ENCODE measurements around the gene C12orf54. TPM values are rescaled to one million over a fixed set of nuclear protein-coding genes. Genes with fewer than 3 reads are reported as not detected.
"Not testable (repeated sequence)": the region's sequence is repeated elsewhere in the genome, so short reads cannot be mapped to it uniquely, and the experiment has no call there.

The C12orf54 gene
- total and polyA plus RNA-seq, 7 donors = 0.28 to 8.3 (median 1.2) TPM; not detected in 4

DNA sequence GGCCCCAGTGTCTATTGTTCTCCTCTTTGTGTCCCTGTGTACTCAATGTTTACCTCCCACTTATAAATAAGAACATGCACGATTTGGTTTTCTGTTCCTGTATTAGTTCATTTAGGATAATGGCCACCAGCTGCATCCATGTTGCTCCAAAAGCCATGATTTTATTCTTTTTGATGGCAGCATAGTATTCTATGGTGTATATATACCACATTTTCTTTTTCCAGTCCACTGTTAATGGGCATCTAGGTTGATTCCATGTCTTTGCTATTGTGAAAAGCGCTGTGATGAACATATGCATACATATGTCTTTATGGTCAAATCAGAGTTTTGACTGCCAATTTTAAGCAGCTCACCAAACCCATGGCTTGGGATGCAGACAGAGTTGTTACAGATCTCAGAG lies 27.2 kb upstream of the C12orf54 start:
- no peak overlapping the region for H3K4me3 ChIP-seq
- no peaks in the 10 kb centered on the region for H3K9me3 ChIP-seq
- TF ChIP-seq POLR2A (IDR thresholded peaks at IDR 0.05) = no peak
- TF ChIP-seq POLR2AphosphoS5 (IDR thresholded peaks at IDR 0.05) = no peak
- no peak for TF ChIP-seq EP300 (IDR thresholded peaks at IDR 0.05)
- TF ChIP-seq, protein P1, sequence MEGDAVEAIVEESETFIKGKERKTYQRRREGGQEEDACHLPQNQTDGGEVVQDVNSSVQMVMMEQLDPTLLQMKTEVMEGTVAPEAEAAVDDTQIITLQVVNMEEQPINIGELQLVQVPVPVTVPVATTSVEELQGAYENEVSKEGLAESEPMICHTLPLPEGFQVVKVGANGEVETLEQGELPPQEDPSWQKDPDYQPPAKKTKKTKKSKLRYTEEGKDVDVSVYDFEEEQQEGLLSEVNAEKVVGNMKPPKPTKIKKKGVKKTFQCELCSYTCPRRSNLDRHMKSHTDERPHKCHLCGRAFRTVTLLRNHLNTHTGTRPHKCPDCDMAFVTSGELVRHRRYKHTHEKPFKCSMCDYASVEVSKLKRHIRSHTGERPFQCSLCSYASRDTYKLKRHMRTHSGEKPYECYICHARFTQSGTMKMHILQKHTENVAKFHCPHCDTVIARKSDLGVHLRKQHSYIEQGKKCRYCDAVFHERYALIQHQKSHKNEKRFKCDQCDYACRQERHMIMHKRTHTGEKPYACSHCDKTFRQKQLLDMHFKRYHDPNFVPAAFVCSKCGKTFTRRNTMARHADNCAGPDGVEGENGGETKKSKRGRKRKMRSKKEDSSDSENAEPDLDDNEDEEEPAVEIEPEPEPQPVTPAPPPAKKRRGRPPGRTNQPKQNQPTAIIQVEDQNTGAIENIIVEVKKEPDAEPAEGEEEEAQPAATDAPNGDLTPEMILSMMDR (IDR thresholded peaks at IDR 0.05) = no peak
- no peaks in the 10 kb centered on the region for H3K27me3 ChIP-seq
- intact Hi-C loops (cut with DNase I) = no loop called here
- DNase-seq = no peak
- WGBS, 2 donors = 77 to 79% methylated on average over 2 of the region's 2 CpGs
- H3K27ac ChIP-seq = no peak overlapping the region
- H3K36me3 ChIP-seq = no peaks in the 10 kb centered on the region
- H3K4me1 ChIP-seq = no peaks in the 10 kb centered on the region

DNA sequence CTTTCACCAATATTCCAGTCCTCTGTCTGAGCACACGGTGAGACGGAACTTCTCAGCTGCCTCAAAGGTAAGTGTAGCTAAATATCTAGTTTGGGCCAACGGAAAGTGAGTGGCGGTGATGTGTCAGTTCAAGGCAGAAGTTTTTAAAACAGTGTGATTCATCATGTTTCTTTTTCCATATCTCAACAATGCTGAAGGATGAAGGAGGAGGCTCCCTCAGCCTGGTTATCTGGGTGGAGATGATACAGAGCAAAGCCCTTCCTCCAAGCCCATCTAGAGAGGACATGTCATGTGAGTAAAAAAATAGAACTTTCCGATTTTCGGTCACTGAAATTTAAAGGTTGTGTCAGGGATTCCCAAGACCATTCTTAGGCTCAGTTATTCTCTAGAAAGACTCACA lies 23.0 kb upstream of the C12orf54 start:
- TF ChIP-seq, protein P1 (IDR thresholded peaks at IDR 0.05) = no peak
- TF ChIP-seq EP300 (IDR thresholded peaks at IDR 0.05) (no peak), POLR2A (IDR thresholded peaks at IDR 0.05) (no peak), POLR2AphosphoS5 (IDR thresholded peaks at IDR 0.05) (no peak)
- H3K36me3 ChIP-seq = no peaks in the 10 kb centered on the region
- intact Hi-C loops (cut with DNase I) = no loop called here
- no peaks in the 10 kb centered on the region for H3K4me1 ChIP-seq
- no peak overlapping the region for H3K27ac ChIP-seq
- no peak overlapping the region for H3K4me3 ChIP-seq
- 91% methylated on average over 6 of the region's 6 CpGs for WGBS, 2 donors
- no peak for DNase-seq
- no peaks in the 10 kb centered on the region for H3K27me3 ChIP-seq
- no peaks in the 10 kb centered on the region for H3K9me3 ChIP-seq

DNA sequence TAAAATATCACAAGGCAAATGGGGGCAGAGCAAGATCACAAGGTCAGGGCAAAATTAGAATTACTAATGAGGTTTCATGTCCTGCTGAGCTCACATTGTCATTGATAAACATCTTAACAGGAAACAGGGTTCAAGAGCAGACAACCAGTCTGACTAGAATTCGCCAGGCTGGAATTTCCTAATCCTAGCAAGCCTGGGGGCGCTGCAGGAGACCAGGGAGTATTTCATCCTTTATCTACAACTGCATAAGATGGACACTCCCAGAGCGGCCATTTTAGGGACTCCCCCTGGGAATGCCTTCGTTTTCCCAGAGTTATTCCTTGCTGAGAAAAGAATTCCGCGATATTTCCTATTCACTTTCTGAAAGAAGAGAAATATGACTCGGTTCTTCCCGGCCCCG lies 13.3 kb upstream of the C12orf54 start:
- H3K27ac ChIP-seq; H3K4me3 ChIP-seq; H3K36me3 ChIP-seq; DNase-seq; H3K9me3 ChIP-seq; H3K4me1 ChIP-seq; intact Hi-C loops (cut with DNase I); H3K27me3 ChIP-seq: not testable (repeated sequence)
- whole genome bisulfite sequencing, 2 donors = 83 to 85% methylated on average over 9 of the region's 9 CpGs

DNA sequence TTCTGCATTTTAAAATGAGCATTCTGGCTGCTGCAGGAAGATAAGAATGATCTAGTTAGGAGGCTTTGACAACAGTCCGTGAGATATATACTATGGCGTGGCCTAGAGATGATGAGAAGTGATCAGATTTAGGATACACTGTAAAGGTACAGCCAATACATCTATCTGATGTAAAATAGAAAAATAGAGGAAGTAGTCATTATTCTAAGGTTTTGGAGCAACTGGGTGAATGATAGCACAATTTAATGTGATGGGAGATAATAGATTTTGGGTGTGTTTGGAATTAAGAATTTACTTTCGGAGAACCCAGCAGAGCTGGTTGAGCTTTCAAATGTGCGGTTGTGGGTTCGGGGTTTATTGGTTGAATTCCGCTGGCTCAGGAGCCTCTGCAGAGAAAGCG lies 10.0 kb upstream of the C12orf54 start, which contains the start of gene ANP32D:
Gene ANP32D (plus strand): TSS at position 301 of the 400 bp plus-strand sequence. CDS start 106 bp downstream, outside the sequence.
- DNase-seq = no peak
- Histone ChIP-seq H3K4me1 (no peaks in the 10 kb centered on the region), H3K4me3 (no peak within 1 kb of the TSS), H3K9me3 (peaks cover 0 to 5% (median 0%) of the 10 kb centered on the region in 4 donors), H3K27me3 (no peaks in the 10 kb centered on the region), H3K27ac (no peak within 1 kb of the TSS), H3K36me3 (no peaks in the 10 kb centered on the region)
- intact Hi-C loops (cut with DNase I) = no loop called here
- 95 to 97% methylated on average over 7 of the region's 7 CpGs for WGBS, 2 donors
- TF ChIP-seq EP300 (IDR thresholded peaks at IDR 0.05) (no peak), POLR2AphosphoS5 (IDR thresholded peaks at IDR 0.05) (no peak), POLR2A (IDR thresholded peaks at IDR 0.05) (no peak)
- TF ChIP-seq, protein P1 (IDR thresholded peaks at IDR 0.05) = no peak

DNA sequence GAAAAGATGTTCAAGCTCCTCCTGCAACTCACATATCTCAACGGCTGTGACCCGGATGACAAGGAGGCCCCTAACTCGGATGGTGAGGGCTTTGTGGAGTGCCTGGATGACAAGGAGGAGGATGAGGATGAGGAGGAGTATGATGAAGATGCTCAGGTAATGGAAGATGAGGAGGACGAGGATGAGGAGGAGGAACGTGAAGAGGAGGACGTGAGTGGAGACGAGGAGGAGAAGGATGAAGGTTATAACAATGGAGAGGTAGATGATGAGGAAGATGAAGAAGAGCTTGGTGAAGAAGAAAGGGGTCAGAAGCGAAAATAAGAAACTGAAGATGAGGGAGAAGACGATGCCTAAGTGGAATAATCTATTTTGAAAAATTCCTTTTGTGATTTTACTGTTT lies 9.2 kb upstream of the C12orf54 start:
- TF ChIP-seq POLR2A (IDR thresholded peaks at IDR 0.05) (no peak), EP300 (IDR thresholded peaks at IDR 0.05) (no peak), POLR2AphosphoS5 (IDR thresholded peaks at IDR 0.05) (no peak)
- TF ChIP-seq, protein P1 (IDR thresholded peaks at IDR 0.05) = no peak
- no peaks in the 10 kb centered on the region for H3K36me3 ChIP-seq
- H3K4me1 ChIP-seq = no peaks in the 10 kb centered on the region
- H3K9me3 ChIP-seq = peaks cover 0 to 5% (median 0%) of the 10 kb centered on the region in 4 donors
- no peaks in the 10 kb centered on the region for H3K27me3 ChIP-seq
- no peak overlapping the region for H3K4me3 ChIP-seq
- no peak for DNase-seq
- WGBS, 2 donors = 81 to 84% methylated on average over 9 of the region's 9 CpGs
- H3K27ac ChIP-seq = no peak overlapping the region
- intact Hi-C loops (cut with DNase I) = no loop called here

DNA sequence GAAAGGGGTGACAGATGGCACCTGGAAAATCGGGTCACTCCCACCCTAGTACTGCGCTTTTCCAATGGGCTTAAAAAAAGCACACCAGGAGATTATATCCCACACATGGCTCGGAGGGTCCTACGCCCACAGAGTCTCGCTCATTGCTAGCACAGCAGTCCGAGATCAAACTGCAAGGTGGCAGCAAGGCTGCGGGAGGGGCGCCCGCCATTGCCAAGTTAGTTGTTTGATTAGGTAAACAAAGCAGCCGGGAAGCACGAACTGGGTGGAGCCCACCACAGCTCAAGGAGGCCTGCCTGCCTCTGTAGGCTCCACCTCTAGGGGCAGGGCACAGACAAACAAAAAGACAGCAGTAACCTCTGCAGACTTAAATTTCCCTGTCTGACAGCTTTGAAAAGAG lies 7.8 kb upstream of the C12orf54 start:
- 53 to 78% methylated on average over 11 of the region's 11 CpGs for WGBS, 2 donors
- intact Hi-C loops (cut with DNase I) = not testable (repeated sequence)

More for the DNA sequence above, 7.8 kb upstream of the C12orf54 start:
- H3K27ac ChIP-seq, H3K36me3 ChIP-seq, H3K27me3 ChIP-seq, H3K9me3 ChIP-seq, DNase-seq, H3K4me1 ChIP-seq, H3K4me3 ChIP-seq: not testable (repeated sequence)

Measured in sigmoid colon (tissue), 7 donors.